Prostate gland (tissue), 2 donors: ENCODE measurements around the gene SKOR1. TPM values are rescaled to one million over a fixed set of nuclear protein-coding genes. Genes with fewer than 3 reads are reported as not detected.

Experiments used
- DNase-seq: peaks from one replicate; pipeline ENCODE4 v3.0.0-alpha.2; 2019; ENCODE audit warnings: low spot score
- H3K27ac ChIP-seq, 2 donors: fragments of 200-600 bp; sonication (generic); 2 replicates each; pipeline ENCODE4 v1.5.1; 2017 to 2019
- H3K27me3 ChIP-seq: fragments of 200-600 bp; sonication (generic); replicated peaks from 2 replicates; pipeline ENCODE4 v1.5.1; 2019; ENCODE audit not compliant: insufficient read depth
- H3K36me3 ChIP-seq, 2 donors: fragments of 200-600 bp; sonication (generic); 1 replicate in 1 of 2; 2 replicates in 1 of 2; pipeline versions ENCODE4 v1.5.1 to v1.8.1; 2017 to 2019
- H3K4me1 ChIP-seq: fragments of 200-600 bp; sonication (generic); replicated peaks from 2 replicates; pipeline ENCODE4 v1.5.1; 2019
- H3K4me3 ChIP-seq, 2 donors: fragments of 200-600 bp; sonication (generic); 2 replicates each; pipeline ENCODE4 v1.5.1; 2017 to 2019
- H3K9me3 ChIP-seq: fragments of 200-600 bp; sonication (generic); 2 replicates; pipeline ENCODE4 v1.5.1; 2017
- CTCF ChIP-seq, 4 experiments: fragments of 200-600 bp in 2 of 4; fragments of 450-650 bp in 2 of 4; sonication (generic) in 2 of 4; IDR thresholded peaks; 1 replicate in 3 of 4; 2 replicates in 1 of 4; pipeline ENCODE4 v1.5.1; 2016 to 2019; ENCODE audit warnings: antibody characterized with exemption in 4 of 4, mild to moderate bottlenecking in 2 of 4, moderate library complexity in 2 of 4
- POLR2A ChIP-seq: fragments of 450-650 bp; IDR thresholded peaks from one replicate; pipeline ENCODE4 v1.6.1; 2016; ENCODE audit warnings: antibody characterized with exemption, mild to moderate bottlenecking
- POLR2AphosphoS5 ChIP-seq: sonication (generic); formaldehyde crosslinking; IDR thresholded peaks from one replicate; pipeline ENCODE4 v1.6.1; 2017; ENCODE audit warnings: antibody characterized with exemption
- WGBS: methylation state at CpG from one replicate; pipeline ENCODE4 v1.1.5; 2018; 5-methylcytosine and 5-hydroxymethylcytosine counted together
- intact Hi-C: fragments of 100-400 bp; cut with DNase I; formaldehyde crosslinking; loops from one replicate; pipeline ENCODE4 v1.14.2; 2022
- total RNA-seq, 2 donors: library from RNA; depleted of rRNA; stranded (reverse); fragments of >200 nt; gene quantifications; one replicate each; pipeline ENCODE4 v1.1.0, GENCODE V29; 2016

Gene SKOR1
- total RNA-seq, 2 donors from 2014 or later, result 0.59 to 1.7 TPM

GRCh38 chr15:67788986-67789385, 36.3 kb upstream of the SKOR1 start:
- H3K27me3 ChIP-seq, result no peaks in the 10 kb centered on the region
- H3K4me1 ChIP-seq, result no peaks in the 10 kb centered on the region
- H3K9me3 ChIP-seq, result no peaks in the 10 kb centered on the region
- intact Hi-C loops, result no loop called here
- no peak overlapping the region for H3K27ac ChIP-seq
- TF ChIP-seq POLR2A (no peak), CTCF (IDR thresholded peaks at IDR 0.05) (no peak), POLR2AphosphoS5 (no peak)
- H3K36me3 ChIP-seq, result no peaks in the 10 kb centered on the region
- H3K4me3 ChIP-seq, result no peak overlapping the region
- no peak for DNase-seq

- intact Hi-C loops, result no loop called here
- WGBS, result 94% methylated on average over 3 of the region's 3 CpGs
- DNase-seq, result no peak
- Histone ChIP-seq H3K9me3 (no peaks in the 10 kb centered on the region), H3K27me3 (no peaks in the 10 kb centered on the region), H3K4me3 (no peak overlapping the region), H3K27ac (no peak overlapping the region), H3K4me1 (no peaks in the 10 kb centered on the region), H3K36me3 (no peaks in the 10 kb centered on the region)
- no peak for TF ChIP-seq POLR2AphosphoS5
- no peak for TF ChIP-seq POLR2A
- TF ChIP-seq CTCF (IDR thresholded peaks at IDR 0.05), result no peak
Measured at GRCh38 chr15:67790610-67791319, 34.5 kb upstream of the SKOR1 start.

GRCh38 chr15:67792250-67792942, 32.9 kb upstream of the SKOR1 start:
- 26% methylated on average over 8 of the region's 8 CpGs for WGBS
- DNase-seq, result no peak
- intact Hi-C loops, result no loop called here
- H3K27ac ChIP-seq, result no peak overlapping the region
- H3K4me1 ChIP-seq, result no peaks in the 10 kb centered on the region
- no peaks in the 10 kb centered on the region for H3K27me3 ChIP-seq
- no peak overlapping the region for H3K4me3 ChIP-seq
- TF ChIP-seq CTCF (IDR thresholded peaks at IDR 0.05) (no peak), POLR2AphosphoS5 (peak; percentile 7), POLR2A (no peak)
- no peaks in the 10 kb centered on the region for H3K9me3 ChIP-seq
- H3K36me3 ChIP-seq, result no peaks in the 10 kb centered on the region

GRCh38 chr15:67794832-67795574, 30.3 kb upstream of the SKOR1 start:
- intact Hi-C loops, result no loop called here
- no peaks in the 10 kb centered on the region for H3K36me3 ChIP-seq
- 83% methylated on average over 4 of the region's 4 CpGs for WGBS
- H3K27ac ChIP-seq, result no peak overlapping the region
- no peak overlapping the region for H3K4me3 ChIP-seq
- H3K9me3 ChIP-seq, result no peaks in the 10 kb centered on the region
- DNase-seq, result no peak
- TF ChIP-seq POLR2AphosphoS5, result no peak
- TF ChIP-seq POLR2A, result no peak
- TF ChIP-seq CTCF (IDR thresholded peaks at IDR 0.05), result no peak
- no peaks in the 10 kb centered on the region for H3K4me1 ChIP-seq
- H3K27me3 ChIP-seq, result no peaks in the 10 kb centered on the region
